Left ventricle myocardium superior (tissue), 1 donor: Measurements from ENCODE around the gene GSTM4. TPM values are rescaled to one million over a fixed set of nuclear protein-coding genes. Genes with fewer than 3 reads are reported as not detected.

Experiments
- ATAC-seq: fragments of 200-7000 bp; cut with Tn5 transposase; one replicate; pipeline ENCODE4 v1.9.1; 2020; ENCODE audit warnings: mild to moderate bottlenecking, moderate library complexity
- DNase-seq: peaks from one replicate; pipeline ENCODE4 v3.0.0-alpha.2; 2020
- intact Hi-C: fragments of 100-400 bp; cut with micrococcal nuclease; formaldehyde crosslinking; loops from one replicate; pipeline ENCODE4 v1.11.0; 2022
- total RNA-seq: library from RNA; stranded (reverse); fragmentation: NEBNext Ultra II Directional; extraction: Animal tissue kit (Norgen Biotek cat#: 25700); gene quantifications from one replicate; pipeline ENCODE4 v1.2.1, GENCODE V29; 2021
- donor health status: DM: no; HTN: yes; CAD: no; lungs with severe emphysema.

Gene GSTM4
- total RNA-seq, 1 donor from 2014 or later: 46.5 TPM

GRCh38 chr1:109623601-109624161 is 32.2 kb upstream of the GSTM4 start:
- intact Hi-C loops: no loop called here
- ATAC-seq (no peak), DNase-seq (no peak)

- intact Hi-C loops: no loop called here
- ATAC-seq: no peak
- no peak for DNase-seq
Observed at GRCh38 chr1:109624201-109625010, 31.5 kb upstream of the GSTM4 start.

GRCh38 chr1:109625176-109625575 is 30.7 kb upstream of the GSTM4 start:
- ATAC-seq: no peak
- DNase-seq: no peak
- intact Hi-C loops: no loop called here

- intact Hi-C loops: no loop called here
- DNase-seq: no peak
- ATAC-seq: no peak
Observed at GRCh38 chr1:109625601-109626560, 30.0 kb upstream of the GSTM4 start.

GRCh38 chr1:109626682-109627408 is 29.1 kb upstream of the GSTM4 start:
- DNase-seq: no peak
- ATAC-seq: no peak
- intact Hi-C loops: no loop called here

GRCh38 chr1:109627692-109628399 is 28.1 kb upstream of the GSTM4 start:
- ATAC-seq (no peak), DNase-seq (no peak)
- intact Hi-C loops: no loop called here

GRCh38 chr1:109628540-109629321 is 27.2 kb upstream of the GSTM4 start:
- DNase-seq (no peak), ATAC-seq (no peak)
- intact Hi-C loops: no loop called here

- ATAC-seq (no peak), DNase-seq (no peak)
- intact Hi-C loops: no loop called here
Observed at GRCh38 chr1:109629372-109630030, 26.4 kb upstream of the GSTM4 start.

GRCh38 chr1:109630081-109630897 is 25.6 kb upstream of the GSTM4 start:
- intact Hi-C loops: no loop called here
- ATAC-seq: no peak
- no peak for DNase-seq

- no peak for DNase-seq
Observed at GRCh38 chr1:109630898-109631512, 24.9 kb upstream of the GSTM4 start.

GRCh38 chr1:109631513-109632505 is 24.1 kb upstream of the GSTM4 start:
- DNase-seq (no peak), ATAC-seq (no peak)
- intact Hi-C loops: no loop called here

More at GRCh38 chr1:109630898-109631512, 24.9 kb upstream of the GSTM4 start:
- ATAC-seq: no peak
- intact Hi-C loops: no loop called here

GRCh38 chr1:109632671-109633346 is 23.1 kb upstream of the GSTM4 start:
- peak; percentile 62 for ATAC-seq
- intact Hi-C loops: no loop called here
- peak; percentile 61 for DNase-seq

GRCh38 chr1:109634292-109634691 is 21.6 kb upstream of the GSTM4 start:
- intact Hi-C loops: no loop called here
- ATAC-seq (no peak), DNase-seq (no peak)
